HFF-Myc (cell line): Measurements from ENCODE around the gene KRT7.
A peak's percentile ranks its signal among the peaks of the same experiment; 100 is the strongest.
"Not testable (repeated sequence)": the region's sequence is repeated elsewhere in the genome, so short reads cannot be mapped to it uniquely, and the experiment has no call there.

Experiments used
- DNase-seq: peaks from one replicate; pipeline ENCODE4 v3.0.0-alpha.2; 2011; ENCODE audit warnings: low read depth; ENCODE audit errors: extremely low read depth
- H3K4me3 ChIP-seq: replicated peaks from 2 replicates; pipeline ENCODE4 v1.5.1; 2011; ENCODE audit warnings: low read depth, mild to moderate bottlenecking, control low read depth, low read length
- TF ChIP-seq, protein P1 (sequence below): IDR thresholded peaks from 2 replicates; pipeline ENCODE4 v1.5.1; 2012; ENCODE audit warnings: mild to moderate bottlenecking, low read depth, low read length, control low read depth; ENCODE audit errors: missing control alignments

Gene KRT7

DNA sequence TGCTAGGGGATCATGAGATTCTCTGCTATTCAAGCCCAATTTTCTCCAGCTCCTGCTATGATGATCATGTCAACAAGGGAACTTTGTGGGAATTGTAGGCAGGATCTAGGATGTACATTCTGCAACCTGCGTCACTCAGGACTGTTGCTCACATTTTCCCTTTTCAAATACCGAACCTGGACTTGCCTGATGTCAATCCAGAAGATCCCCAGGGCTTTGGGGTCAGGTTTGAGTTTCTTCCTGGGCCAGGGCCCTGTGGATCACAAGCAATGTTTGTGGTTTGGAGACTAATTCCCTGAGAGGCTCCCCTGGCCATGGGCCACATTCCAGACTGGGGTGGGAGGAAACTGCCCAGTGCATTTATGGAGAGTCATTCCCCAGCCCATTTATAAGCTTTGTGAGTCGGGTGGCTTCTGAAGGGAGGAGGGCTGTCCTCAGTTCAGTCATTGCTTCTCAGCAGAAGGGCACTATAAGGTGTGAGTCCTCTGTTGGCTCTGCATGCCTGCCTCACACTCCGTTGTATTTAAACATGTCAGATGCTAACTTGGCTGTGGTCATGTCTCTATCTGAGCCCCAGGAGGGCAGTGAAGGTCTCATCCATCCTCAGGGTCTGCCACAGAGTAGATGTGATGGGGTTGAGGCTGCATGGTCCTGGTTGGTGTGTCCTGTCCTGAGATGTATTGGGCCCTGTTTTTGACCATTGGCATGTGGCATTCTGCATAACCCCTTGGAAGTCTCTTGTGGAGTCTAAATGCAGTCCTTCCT lies 47.9 kb downstream of the KRT7 start:
- TF ChIP-seq, protein P1, sequence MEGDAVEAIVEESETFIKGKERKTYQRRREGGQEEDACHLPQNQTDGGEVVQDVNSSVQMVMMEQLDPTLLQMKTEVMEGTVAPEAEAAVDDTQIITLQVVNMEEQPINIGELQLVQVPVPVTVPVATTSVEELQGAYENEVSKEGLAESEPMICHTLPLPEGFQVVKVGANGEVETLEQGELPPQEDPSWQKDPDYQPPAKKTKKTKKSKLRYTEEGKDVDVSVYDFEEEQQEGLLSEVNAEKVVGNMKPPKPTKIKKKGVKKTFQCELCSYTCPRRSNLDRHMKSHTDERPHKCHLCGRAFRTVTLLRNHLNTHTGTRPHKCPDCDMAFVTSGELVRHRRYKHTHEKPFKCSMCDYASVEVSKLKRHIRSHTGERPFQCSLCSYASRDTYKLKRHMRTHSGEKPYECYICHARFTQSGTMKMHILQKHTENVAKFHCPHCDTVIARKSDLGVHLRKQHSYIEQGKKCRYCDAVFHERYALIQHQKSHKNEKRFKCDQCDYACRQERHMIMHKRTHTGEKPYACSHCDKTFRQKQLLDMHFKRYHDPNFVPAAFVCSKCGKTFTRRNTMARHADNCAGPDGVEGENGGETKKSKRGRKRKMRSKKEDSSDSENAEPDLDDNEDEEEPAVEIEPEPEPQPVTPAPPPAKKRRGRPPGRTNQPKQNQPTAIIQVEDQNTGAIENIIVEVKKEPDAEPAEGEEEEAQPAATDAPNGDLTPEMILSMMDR, result no peak
- no peak overlapping the region for H3K4me3 ChIP-seq
- DNase-seq, result peak; percentile 58

DNA sequence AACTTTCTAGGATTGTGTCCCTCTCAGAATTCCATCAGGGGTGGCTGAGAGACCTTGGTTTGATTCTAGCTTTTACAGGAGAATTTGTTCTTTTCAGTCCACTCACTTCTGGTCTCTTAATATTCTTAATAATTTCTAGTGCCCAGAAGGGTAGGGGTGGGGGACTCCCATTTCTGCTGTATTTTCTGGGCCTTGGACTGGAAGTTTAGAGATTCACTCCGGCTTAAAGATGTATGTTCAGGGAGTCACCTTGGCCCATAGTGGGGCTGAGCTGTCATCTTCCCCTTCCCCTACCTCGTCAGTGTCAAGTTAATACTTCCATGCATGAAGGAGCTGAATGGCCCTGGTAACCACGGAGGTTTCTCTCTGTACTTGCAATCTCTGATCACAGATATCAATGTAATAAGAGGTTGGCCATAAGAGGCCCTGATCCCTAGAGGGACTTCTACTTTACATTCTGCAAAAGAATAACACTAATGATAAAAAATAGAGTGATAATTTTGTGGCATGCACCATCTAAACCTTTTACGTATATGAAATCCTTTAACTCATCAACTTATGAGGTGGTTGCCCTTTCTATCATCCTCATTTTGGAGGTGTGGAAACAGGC lies 51.6 kb downstream of the KRT7 start:
- H3K4me3 ChIP-seq, result no peak overlapping the region
- TF ChIP-seq, protein P1, result no peak
- DNase-seq, result no peak

DNA sequence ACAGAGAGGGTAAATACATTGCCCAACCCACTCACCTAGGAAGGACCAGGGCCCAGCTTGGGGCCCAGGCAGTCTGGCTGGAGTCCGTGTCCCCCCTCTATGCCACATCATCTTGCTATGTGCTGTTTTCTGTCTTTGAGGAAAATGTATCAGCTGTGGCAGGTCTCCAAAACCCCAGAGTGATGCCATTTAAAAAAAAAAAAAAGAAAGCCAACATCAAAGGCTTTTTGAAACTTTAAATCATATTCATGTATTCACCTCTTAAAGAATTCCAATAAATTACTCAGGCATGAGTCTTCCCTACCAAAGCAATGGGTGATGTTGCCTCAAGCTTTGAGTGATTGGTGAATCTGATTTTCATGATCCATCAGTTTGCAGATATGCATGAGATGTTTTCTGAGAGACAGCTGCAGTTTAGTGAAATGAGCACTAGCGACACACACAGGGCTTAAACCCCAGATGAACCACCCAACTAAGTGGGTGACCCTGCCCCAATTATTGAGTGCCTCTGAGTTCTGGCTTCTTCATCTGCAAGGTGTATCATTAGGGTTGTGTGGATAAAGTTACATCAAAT lies 52.2 kb downstream of the KRT7 start:
- no peak for DNase-seq
- no peak overlapping the region for H3K4me3 ChIP-seq
- TF ChIP-seq, protein P1, result no peak

DNA sequence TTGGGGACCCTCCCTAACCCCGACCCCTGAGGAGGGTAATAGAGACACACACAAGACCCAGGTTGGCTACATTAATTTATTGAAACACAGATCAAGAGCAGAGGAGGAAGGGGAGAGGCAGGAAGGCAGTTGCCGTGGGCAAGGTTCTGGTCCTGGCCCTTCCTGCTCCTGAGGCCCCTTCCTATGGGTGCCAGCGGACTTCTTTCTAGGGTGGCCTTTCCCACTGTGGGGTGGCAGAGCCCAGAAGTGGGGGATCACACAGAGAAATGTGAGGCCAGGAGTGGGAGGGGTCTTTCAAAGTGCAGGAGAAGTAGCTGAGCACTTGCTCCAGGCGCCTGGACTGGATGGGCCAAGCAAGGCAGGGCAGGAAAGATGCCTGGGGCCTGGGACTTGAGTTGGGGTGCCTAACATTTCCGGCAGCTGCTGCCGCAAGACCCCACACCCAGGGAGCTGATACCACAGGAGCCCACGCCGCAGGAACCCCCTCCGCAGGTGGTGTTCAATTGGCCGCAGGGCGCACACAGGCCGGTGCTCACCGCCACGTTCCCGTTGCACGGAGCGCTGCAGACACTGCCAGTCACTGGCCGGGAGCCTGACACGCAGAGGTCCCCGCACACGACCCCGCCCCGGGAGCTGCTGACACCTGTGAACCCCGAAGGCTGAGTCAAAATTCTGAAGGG lies 52.9 kb downstream of the KRT7 start:
- TF ChIP-seq, protein P1, result no peak
- no peak overlapping the region for H3K4me3 ChIP-seq
- DNase-seq, result no peak

DNA sequence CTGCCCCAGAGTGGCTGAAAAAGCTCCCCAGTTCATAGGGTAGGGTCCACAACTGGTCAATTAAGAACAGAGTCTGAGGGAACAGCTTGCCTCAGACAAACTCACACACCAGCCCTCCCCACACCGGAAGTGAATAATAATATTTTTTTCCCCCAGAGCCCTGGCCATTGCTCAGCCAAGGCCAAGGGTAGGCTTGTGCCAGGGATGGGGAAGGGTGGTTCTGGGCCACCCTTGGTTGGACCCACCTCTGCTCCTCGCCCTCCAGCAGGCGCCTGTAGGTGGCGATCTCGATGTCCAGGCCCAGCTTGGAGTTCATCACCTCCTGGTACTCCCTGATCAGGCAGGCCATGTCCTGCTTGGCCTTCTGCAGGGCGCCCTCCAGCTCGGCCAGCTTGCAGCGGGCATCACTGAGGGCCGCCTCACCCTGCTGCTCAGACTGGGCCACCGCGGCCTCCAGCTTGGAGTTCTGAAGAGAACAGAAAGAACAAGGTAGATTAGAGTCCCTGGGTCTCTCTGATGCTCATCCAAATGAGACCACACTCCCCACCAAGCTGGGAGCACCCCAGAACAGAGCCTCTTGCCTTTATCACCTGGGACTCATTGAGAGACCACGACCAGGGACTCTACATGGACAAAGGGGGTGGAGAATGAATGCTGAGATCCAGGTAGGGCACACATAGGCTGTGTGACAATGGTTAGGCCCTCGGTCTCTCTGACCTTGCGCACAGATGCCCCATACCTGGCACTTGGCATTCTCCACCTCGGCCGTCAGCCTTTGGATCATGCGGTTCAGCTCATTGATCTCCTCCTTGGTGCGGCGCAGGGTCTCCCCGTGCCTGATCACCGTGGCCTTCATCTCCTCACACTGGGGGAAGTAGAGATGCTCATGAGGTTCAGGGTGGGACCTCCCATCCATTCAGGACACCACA lies 54.1 kb downstream of the KRT7 start:
- DNase-seq, H3K4me3 ChIP-seq: not testable (repeated sequence)

DNA sequence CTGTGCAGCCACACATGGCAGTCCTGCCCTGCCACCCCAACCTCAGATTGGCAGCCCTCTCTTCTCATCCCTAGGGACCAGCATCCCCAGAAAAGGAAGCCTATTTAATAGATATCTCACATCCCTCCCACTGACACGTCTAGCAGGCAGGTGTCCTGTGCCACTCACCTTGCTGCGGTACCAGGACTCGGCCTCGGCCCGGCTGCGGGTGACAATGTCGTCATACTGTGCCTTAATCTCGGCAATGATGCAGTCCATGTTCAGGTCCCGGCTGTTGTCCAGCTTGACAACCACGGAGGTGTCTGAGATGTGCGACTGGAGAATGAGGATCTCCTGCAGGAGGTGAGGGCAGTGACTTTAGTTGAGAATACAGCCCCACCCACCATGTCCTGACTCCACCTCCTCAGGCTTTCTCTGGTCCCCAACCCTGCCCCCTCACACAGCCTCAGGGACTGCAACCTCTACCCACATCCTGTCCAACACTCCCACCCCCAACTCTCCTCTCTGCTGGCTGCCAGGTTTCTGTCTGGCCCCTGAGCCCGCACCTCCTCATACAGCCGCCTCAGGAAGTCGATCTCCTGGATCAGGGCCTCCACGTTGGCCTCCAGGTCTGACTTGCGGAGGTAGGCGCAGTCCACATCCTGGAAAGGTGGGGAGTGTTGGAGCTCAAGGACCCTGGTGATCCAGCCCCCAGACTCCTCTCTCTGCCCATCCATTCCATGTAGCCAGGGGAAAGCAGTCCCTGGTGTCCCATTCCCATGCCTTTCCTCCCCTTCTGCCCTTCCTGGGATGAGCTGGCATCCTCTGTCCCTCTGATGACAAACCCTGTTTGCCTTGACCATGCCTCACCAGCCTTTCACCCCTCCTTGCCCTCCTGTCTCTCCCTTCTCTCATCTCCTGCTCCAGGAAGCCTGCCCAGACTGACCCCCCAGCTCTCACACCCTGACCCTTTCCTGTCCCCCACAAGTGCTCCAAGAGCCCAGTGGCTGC lies 55.1 kb downstream of the KRT7 start:
- not testable (repeated sequence) for DNase-seq

DNA sequence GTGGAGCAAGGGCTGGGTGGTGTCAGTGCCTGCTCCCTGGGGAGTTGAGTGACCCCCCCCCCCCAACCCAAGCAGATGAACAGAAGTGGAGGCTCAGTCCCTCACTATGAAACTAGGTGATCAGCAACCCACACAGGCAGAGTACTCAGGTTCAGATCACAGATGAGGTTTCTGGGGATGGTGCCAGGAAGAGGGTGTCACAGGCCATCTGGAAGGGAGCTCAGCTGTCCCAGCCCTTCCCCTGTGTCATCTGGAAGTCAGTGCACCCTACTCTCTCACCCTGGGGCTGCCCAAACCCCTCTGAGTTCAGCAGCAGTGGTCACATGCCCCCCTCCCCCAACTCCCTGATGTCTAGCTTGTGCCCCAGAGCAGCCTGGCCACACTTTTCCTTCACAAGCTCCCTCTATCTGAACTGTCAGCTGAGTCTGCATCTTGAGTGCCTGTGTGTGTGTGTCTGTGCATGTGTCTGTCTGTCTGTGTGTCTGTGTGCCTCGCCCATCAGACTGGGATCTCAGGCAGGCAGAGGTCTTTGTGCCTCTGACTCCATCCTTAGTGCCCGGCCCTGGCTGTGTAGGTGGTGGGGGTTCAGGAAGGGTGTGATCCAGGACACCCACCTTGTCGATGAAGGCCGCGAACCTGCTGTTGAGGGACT lies 57.6 kb downstream of the KRT7 start:
- H3K4me3 ChIP-seq, DNase-seq: not testable (repeated sequence)

More for the DNA sequence above, 55.1 kb downstream of the KRT7 start:
- not testable (repeated sequence) for H3K4me3 ChIP-seq
